Measurements from ENCODE around the gene ASH1L.
"Not testable (repeated sequence)": the region's sequence is repeated elsewhere in the genome, so short reads cannot be mapped to it uniquely, and the experiment has no call there.

The ASH1L gene

GRCh38 chr1:155488419-155488818 is 74.2 kb downstream of the ASH1L start:
- not testable (repeated sequence) for DNase-seq

GRCh38 chr1:155487541-155487940 is 75.1 kb downstream of the ASH1L start:
- no peak for DNase-seq

- DNase-seq, result peak; percentile 40
Observed at GRCh38 chr1:155486952-155487351, 75.7 kb downstream of the ASH1L start.

- DNase-seq, result peak; percentile 18
Observed at GRCh38 chr1:155485945-155486344, 76.7 kb downstream of the ASH1L start.

- no peak for DNase-seq
Observed at GRCh38 chr1:155485222-155485621, 77.4 kb downstream of the ASH1L start.

- no peak for DNase-seq
Observed at GRCh38 chr1:155481741-155482241, 80.8 kb downstream of the ASH1L start.

GRCh38 chr1:155479205-155479604 is 83.4 kb downstream of the ASH1L start:
- DNase-seq, result no peak

- DNase-seq, result no peak
Observed at GRCh38 chr1:155478270-155478852, 84.2 kb downstream of the ASH1L start.

GRCh38 chr1:155474146-155474545 is 88.5 kb downstream of the ASH1L start:
- DNase-seq, result no peak

- DNase-seq, result no peak
Observed at GRCh38 chr1:155473151-155473821, 89.3 kb downstream of the ASH1L start.

- DNase-seq, result no peak
Observed at GRCh38 chr1:155472491-155473083, 90.0 kb downstream of the ASH1L start.

GRCh38 chr1:155471891-155472290 is 90.7 kb downstream of the ASH1L start:
- DNase-seq, result no peak

- DNase-seq, result no peak
Observed at GRCh38 chr1:155471026-155471425, 91.6 kb downstream of the ASH1L start.

GRCh38 chr1:155466996-155467395 is 95.6 kb downstream of the ASH1L start:
- no peak for DNase-seq

GRCh38 chr1:155466617-155466972 is 96.0 kb downstream of the ASH1L start:
- DNase-seq, result no peak

- no peak for DNase-seq
Observed at GRCh38 chr1:155463865-155464650, 98.5 kb downstream of the ASH1L start.

GRCh38 chr1:155458111-155458510 is 104.5 kb downstream of the ASH1L start:
- no peak for DNase-seq

GRCh38 chr1:155457266-155457665 is 105.3 kb downstream of the ASH1L start:
- no peak for DNase-seq

- DNase-seq, result peak; percentile 10
Observed at GRCh38 chr1:155455588-155456195, 106.9 kb downstream of the ASH1L start.

GRCh38 chr1:155454096-155454495 is 108.5 kb downstream of the ASH1L start:
- no peak for DNase-seq

- DNase-seq, result no peak
Observed at GRCh38 chr1:155453141-155453540, 109.5 kb downstream of the ASH1L start.

GRCh38 chr1:155451199-155451598 is 111.4 kb downstream of the ASH1L start:
- no peak for DNase-seq

- DNase-seq, result not testable (repeated sequence)
Observed at GRCh38 chr1:155442431-155442830, 120.2 kb downstream of the ASH1L start.

Data from NCI-H69 (cell line).